Measurements from ENCODE around the gene PRCD.
A peak's percentile ranks its signal among the peaks of the same experiment; 100 is the strongest.

The PRCD gene

GRCh38 chr17:76566613-76566943 is 26.7 kb downstream of the PRCD start:
- Histone ChIP-seq H4K91ac (ENCODE audit: low read depth, low read length) (no peak overlapping the region), H3K27ac (ENCODE audit: low read depth, low read length) (no peak overlapping the region), H2BK5ac (ENCODE audit: low read depth, low read length, poor library complexity) (no peak overlapping the region), H2AFZ (ENCODE audit: insufficient read depth, low read length, poor library complexity) (no peak overlapping the region), H4K12ac (ENCODE audit: low read depth, low read length) (no peak overlapping the region), H3K4ac (ENCODE audit: low read depth, low read length) (no peak overlapping the region), H3K36me3 (ENCODE audit: control insufficient read depth in 1 of 2, insufficient read depth in 2 of 2, low read length in 2 of 2) (peaks cover 17 to 31% of the 10 kb centered on the region in 2 experiments), H3K79me1 (ENCODE audit: low read length) (no peaks in the 10 kb centered on the region), H2BK120ac (ENCODE audit: insufficient read depth, low read length, poor library complexity) (no peak overlapping the region), H3K9ac (ENCODE audit: low read length) (no peak overlapping the region), H3K9me3 (ENCODE audit: insufficient read depth, low read depth, low read length) (no peaks in the 10 kb centered on the region), H3K14ac (ENCODE audit: low read length) (no peak overlapping the region), H3K4me3 (ENCODE audit: low read depth, low read length) (no peak overlapping the region), H3K79me2 (ENCODE audit: control insufficient read depth, insufficient read depth, low read length, poor library complexity) (no peaks in the 10 kb centered on the region), H3K4me2 (ENCODE audit: low read length) (no peak overlapping the region), H3K27me3 (ENCODE audit: insufficient read depth, low read length) (no peaks in the 10 kb centered on the region), H2BK12ac (ENCODE audit: low read length) (no peak overlapping the region), H3K4me1 (ENCODE audit: control insufficient read depth in 1 of 2, insufficient read depth in 2 of 2, low read length in 2 of 2) (peaks cover 0 to 4% of the 10 kb centered on the region in 2 experiments), H4K8ac (ENCODE audit: low read depth, low read length) (no peak overlapping the region), H3K18ac (ENCODE audit: low read length) (no peak overlapping the region), H2AK5ac (ENCODE audit: low read length) (no peak overlapping the region), H3K23ac (ENCODE audit: low read length) (no peak overlapping the region)
- no peak for DNase-seq
- no CpG with 5 or more reads among the region's 3 CpGs for WGBS (ENCODE audit: extremely low coverage, insufficient coverage, insufficient read length)

- H4K8ac ChIP-seq (ENCODE audit: low read depth, low read length), result no peak overlapping the region
- no peak overlapping the region for H3K4me3 ChIP-seq (ENCODE audit: low read depth, low read length)
- no peak overlapping the region for H4K12ac ChIP-seq (ENCODE audit: low read depth, low read length)
- H3K23ac ChIP-seq (ENCODE audit: low read length), result no peak overlapping the region
- no peaks in the 10 kb centered on the region for H3K9me3 ChIP-seq (ENCODE audit: insufficient read depth, low read depth, low read length)
- H2AFZ ChIP-seq (ENCODE audit: insufficient read depth, low read length, poor library complexity), result no peak overlapping the region
- no peaks in the 10 kb centered on the region for H3K79me1 ChIP-seq (ENCODE audit: low read length)
- H3K36me3 ChIP-seq (ENCODE audit: control insufficient read depth in 1 of 2, insufficient read depth in 2 of 2, low read length in 2 of 2), result peaks cover 15 to 26% of the 10 kb centered on the region in 2 experiments
- no peak overlapping the region for H3K4me2 ChIP-seq (ENCODE audit: low read length)
- H3K4me1 ChIP-seq (ENCODE audit: control insufficient read depth in 1 of 2, insufficient read depth in 2 of 2, low read length in 2 of 2), result peaks cover 0 to 4% of the 10 kb centered on the region in 2 experiments
- no peak overlapping the region for H4K91ac ChIP-seq (ENCODE audit: low read depth, low read length)
- H2AK5ac ChIP-seq (ENCODE audit: low read length), result no peak overlapping the region
- H2BK12ac ChIP-seq (ENCODE audit: low read length), result no peak overlapping the region
- no peak overlapping the region for H3K4ac ChIP-seq (ENCODE audit: low read depth, low read length)
- no peak overlapping the region for H3K18ac ChIP-seq (ENCODE audit: low read length)
- DNase-seq, result peak; percentile 21 to 47
- no peak overlapping the region for H2BK5ac ChIP-seq (ENCODE audit: low read depth, low read length, poor library complexity)
- H3K14ac ChIP-seq (ENCODE audit: low read length), result no peak overlapping the region
- H3K79me2 ChIP-seq (ENCODE audit: control insufficient read depth, insufficient read depth, low read length, poor library complexity), result no peaks in the 10 kb centered on the region
- no peak overlapping the region for H3K27ac ChIP-seq (ENCODE audit: low read depth, low read length)
- no peak overlapping the region for H3K9ac ChIP-seq (ENCODE audit: low read length)
- no peak overlapping the region for H2BK120ac ChIP-seq (ENCODE audit: insufficient read depth, low read length, poor library complexity)
- WGBS (ENCODE audit: extremely low coverage, insufficient coverage, insufficient read length), result no CpG with 5 or more reads among the region's 5 CpGs
- no peaks in the 10 kb centered on the region for H3K27me3 ChIP-seq (ENCODE audit: insufficient read depth, low read length)
These were observed 27.2 kb downstream of the PRCD start for GRCh38 chr17:76566988-76567431.

GRCh38 chr17:76567634-76568432 is 28.0 kb downstream of the PRCD start:
- H3K4me3 ChIP-seq (ENCODE audit: low read depth, low read length), result no peak overlapping the region
- H3K18ac ChIP-seq (ENCODE audit: low read length), result no peak overlapping the region
- no peak overlapping the region for H4K91ac ChIP-seq (ENCODE audit: low read depth, low read length)
- H3K27me3 ChIP-seq (ENCODE audit: insufficient read depth, low read length), result no peaks in the 10 kb centered on the region
- no peak overlapping the region for H4K8ac ChIP-seq (ENCODE audit: low read depth, low read length)
- no peak overlapping the region for H3K4me2 ChIP-seq (ENCODE audit: low read length)
- H2BK120ac ChIP-seq (ENCODE audit: insufficient read depth, low read length, poor library complexity), result no peak overlapping the region
- peaks cover 11 to 22% of the 10 kb centered on the region in 2 experiments for H3K36me3 ChIP-seq (ENCODE audit: control insufficient read depth in 1 of 2, insufficient read depth in 2 of 2, low read length in 2 of 2)
- H3K4ac ChIP-seq (ENCODE audit: low read depth, low read length), result no peak overlapping the region
- H2BK12ac ChIP-seq (ENCODE audit: low read length), result no peak overlapping the region
- DNase-seq, result no peak
- no peak overlapping the region for H2AFZ ChIP-seq (ENCODE audit: insufficient read depth, low read length, poor library complexity)
- H3K4me1 ChIP-seq (ENCODE audit: control insufficient read depth in 1 of 2, insufficient read depth in 2 of 2, low read length in 2 of 2), result peaks cover 0 to 4% of the 10 kb centered on the region in 2 experiments
- H2BK5ac ChIP-seq (ENCODE audit: low read depth, low read length, poor library complexity), result no peak overlapping the region
- H4K12ac ChIP-seq (ENCODE audit: low read depth, low read length), result no peak overlapping the region
- H3K23ac ChIP-seq (ENCODE audit: low read length), result no peak overlapping the region
- H2AK5ac ChIP-seq (ENCODE audit: low read length), result no peak overlapping the region
- no peaks in the 10 kb centered on the region for H3K79me1 ChIP-seq (ENCODE audit: low read length)
- no peak overlapping the region for H3K14ac ChIP-seq (ENCODE audit: low read length)
- no peaks in the 10 kb centered on the region for H3K9me3 ChIP-seq (ENCODE audit: insufficient read depth, low read depth, low read length)
- H3K27ac ChIP-seq (ENCODE audit: low read depth, low read length), result no peak overlapping the region
- no peaks in the 10 kb centered on the region for H3K79me2 ChIP-seq (ENCODE audit: control insufficient read depth, insufficient read depth, low read length, poor library complexity)
- no peak overlapping the region for H3K9ac ChIP-seq (ENCODE audit: low read length)
- no CpG with 5 or more reads among the region's 14 CpGs for WGBS (ENCODE audit: extremely low coverage, insufficient coverage, insufficient read length)

GRCh38 chr17:76568811-76569221 is 29.0 kb downstream of the PRCD start:
- no peaks in the 10 kb centered on the region for H3K9me3 ChIP-seq (ENCODE audit: insufficient read depth, low read depth, low read length)
- H3K27ac ChIP-seq (ENCODE audit: low read depth, low read length), result no peak overlapping the region
- no peaks in the 10 kb centered on the region for H3K79me1 ChIP-seq (ENCODE audit: low read length)
- WGBS (ENCODE audit: extremely low coverage, insufficient coverage, insufficient read length), result no CpG with 5 or more reads among the region's 19 CpGs
- no peak overlapping the region for H4K12ac ChIP-seq (ENCODE audit: low read depth, low read length)
- H2BK5ac ChIP-seq (ENCODE audit: low read depth, low read length, poor library complexity), result no peak overlapping the region
- no peak overlapping the region for H3K23ac ChIP-seq (ENCODE audit: low read length)
- H3K79me2 ChIP-seq (ENCODE audit: control insufficient read depth, insufficient read depth, low read length, poor library complexity), result no peaks in the 10 kb centered on the region
- H2AK5ac ChIP-seq (ENCODE audit: low read length), result no peak overlapping the region
- no peak overlapping the region for H3K4me2 ChIP-seq (ENCODE audit: low read length)
- H4K8ac ChIP-seq (ENCODE audit: low read depth, low read length), result no peak overlapping the region
- no peak overlapping the region for H3K4me3 ChIP-seq (ENCODE audit: low read depth, low read length)
- no peak for DNase-seq
- no peak overlapping the region for H3K18ac ChIP-seq (ENCODE audit: low read length)
- H3K4ac ChIP-seq (ENCODE audit: low read depth, low read length), result no peak overlapping the region
- peaks cover 0 to 4% of the 10 kb centered on the region in 2 experiments for H3K4me1 ChIP-seq (ENCODE audit: control insufficient read depth in 1 of 2, insufficient read depth in 2 of 2, low read length in 2 of 2)
- peaks cover 7 to 20% of the 10 kb centered on the region in 2 experiments for H3K36me3 ChIP-seq (ENCODE audit: control insufficient read depth in 1 of 2, insufficient read depth in 2 of 2, low read length in 2 of 2)
- H3K14ac ChIP-seq (ENCODE audit: low read length), result no peak overlapping the region
- no peak overlapping the region for H4K91ac ChIP-seq (ENCODE audit: low read depth, low read length)
- H2BK120ac ChIP-seq (ENCODE audit: insufficient read depth, low read length, poor library complexity), result no peak overlapping the region
- H3K27me3 ChIP-seq (ENCODE audit: insufficient read depth, low read length), result no peaks in the 10 kb centered on the region
- no peak overlapping the region for H2AFZ ChIP-seq (ENCODE audit: insufficient read depth, low read length, poor library complexity)
- H3K9ac ChIP-seq (ENCODE audit: low read length), result no peak overlapping the region
- H2BK12ac ChIP-seq (ENCODE audit: low read length), result no peak overlapping the region

Measured in trophoblast cell (in vitro differentiated cells and primary cell).